GM18526 (cell line): ENCODE data around the gene TMEM50B.

ENCODE experiments used
- POLR2A ChIP-seq: IDR thresholded peaks from 3 replicates; pipeline ENCODE4 v1.6.1; 2011; ENCODE audit not compliant: insufficient read length; ENCODE audit errors: extremely low read depth

TMEM50B gene

DNA sequence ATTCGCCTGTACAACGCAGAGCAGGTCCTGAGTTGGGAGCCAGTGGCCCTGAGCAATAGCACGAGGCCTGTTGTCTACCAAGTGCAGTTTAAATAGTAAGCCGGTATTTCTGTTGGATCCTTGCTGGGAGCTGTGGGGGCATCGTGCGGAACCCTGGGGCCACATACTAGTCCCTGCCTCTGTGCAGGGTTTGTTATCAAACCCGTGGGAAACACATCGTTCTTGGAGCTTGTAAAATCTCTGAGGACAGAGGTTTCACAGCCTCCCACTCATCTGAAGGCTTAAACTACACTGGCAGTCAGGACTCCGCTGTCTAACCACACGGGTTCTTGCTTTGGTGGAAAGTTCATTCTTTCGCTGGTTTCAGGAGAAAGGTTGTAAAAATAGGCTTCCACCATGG is 64.8 kb downstream of the TMEM50B start:
- no peak for TF ChIP-seq POLR2A

DNA sequence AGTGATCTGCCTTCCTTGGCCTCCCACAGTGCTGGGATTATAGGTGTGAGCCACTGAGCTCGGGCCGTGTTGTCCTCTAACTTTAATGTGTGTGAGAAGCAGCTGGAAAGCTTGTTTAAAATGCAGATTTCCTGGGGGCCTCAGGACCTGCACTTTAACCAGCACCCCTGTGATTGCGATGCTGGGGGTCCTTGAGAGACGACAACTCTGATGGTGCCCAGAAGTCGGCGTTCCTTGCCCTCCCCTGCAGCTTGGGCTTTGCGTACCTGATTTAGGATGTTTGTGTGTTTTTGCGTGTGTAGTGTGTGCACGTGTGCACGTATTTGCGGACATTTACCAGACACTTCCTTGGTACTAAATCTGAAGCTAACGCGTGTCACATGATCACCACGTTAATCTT is 65.7 kb downstream of the TMEM50B start:
- TF ChIP-seq POLR2A: no peak

- no peak for TF ChIP-seq POLR2A
These were observed 66.8 kb downstream of the TMEM50B start for GRCh38 chr21:33412832-33413519.

- no peak for TF ChIP-seq POLR2A
These were observed 67.8 kb downstream of the TMEM50B start for GRCh38 chr21:33411949-33412430.

DNA sequence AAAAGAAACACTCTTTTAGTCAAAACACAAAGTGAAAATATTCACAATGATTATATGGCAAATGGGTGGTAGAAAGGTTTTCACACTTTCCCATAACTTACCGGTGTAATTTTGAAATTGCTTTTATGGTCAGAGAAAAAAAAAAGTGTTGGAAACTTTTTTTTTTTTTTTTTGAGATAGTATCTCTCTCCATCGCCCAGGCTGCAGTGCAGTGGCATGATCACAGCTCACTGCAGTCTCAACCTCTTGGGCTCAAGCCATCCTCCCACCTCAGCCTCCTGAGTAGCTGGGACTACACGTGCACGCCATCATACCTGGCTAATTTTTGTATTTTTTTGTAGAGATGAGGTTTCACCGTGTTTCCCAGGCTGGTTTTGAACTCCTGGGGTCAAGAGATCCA is 73.3 kb downstream of the TMEM50B start:
- no peak for TF ChIP-seq POLR2A

DNA sequence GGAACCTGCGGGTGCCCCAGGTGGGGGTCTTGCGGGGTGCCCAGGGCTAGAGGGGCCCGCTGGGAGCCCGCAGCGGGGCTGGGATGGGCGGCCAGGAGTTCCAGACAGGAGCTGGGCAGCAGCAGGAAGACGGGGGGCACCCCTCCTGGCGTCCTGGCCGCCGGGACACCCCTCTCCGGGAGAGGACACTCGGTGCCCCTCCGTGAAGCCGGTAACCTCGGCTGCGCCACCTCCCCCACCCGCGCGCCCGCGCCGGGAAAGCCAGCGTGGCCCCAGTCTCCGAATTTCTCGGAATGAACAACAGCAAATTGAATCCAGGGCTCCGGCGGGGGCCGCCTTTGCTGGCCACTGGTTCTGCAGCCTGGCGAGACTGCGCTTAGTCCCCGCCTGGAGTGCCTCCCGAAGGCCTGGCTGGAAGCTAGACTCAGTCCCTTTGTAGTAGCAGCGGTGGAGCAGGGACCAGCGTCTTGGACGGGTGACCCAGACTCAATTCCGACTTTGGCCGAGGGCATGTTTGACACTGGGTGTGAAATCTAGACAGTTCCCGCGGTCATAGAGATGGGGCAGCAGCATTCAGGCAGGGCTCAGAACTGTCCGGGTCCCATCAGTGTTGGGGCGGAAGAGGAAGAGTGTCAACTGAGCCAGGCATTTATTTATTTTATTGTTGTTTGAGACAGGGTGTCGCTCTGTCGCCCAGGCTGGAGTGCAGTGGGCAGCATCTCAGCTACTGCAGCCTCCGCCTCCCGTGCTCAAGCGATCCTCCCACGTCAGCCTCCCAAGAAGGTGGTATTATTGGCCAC is 75.8 kb downstream of the TMEM50B start:
- TF ChIP-seq POLR2A: no peak

- peak; percentile 56 for TF ChIP-seq POLR2A
These were observed 76.5 kb downstream of the TMEM50B start, which contains the start of gene IFNGR2 for GRCh38 chr21:33403128-33403785. IFNGR2 (plus strand) TSS chr21:33403413; CDS start chr21:33403544, 131 bp downstream.

DNA sequence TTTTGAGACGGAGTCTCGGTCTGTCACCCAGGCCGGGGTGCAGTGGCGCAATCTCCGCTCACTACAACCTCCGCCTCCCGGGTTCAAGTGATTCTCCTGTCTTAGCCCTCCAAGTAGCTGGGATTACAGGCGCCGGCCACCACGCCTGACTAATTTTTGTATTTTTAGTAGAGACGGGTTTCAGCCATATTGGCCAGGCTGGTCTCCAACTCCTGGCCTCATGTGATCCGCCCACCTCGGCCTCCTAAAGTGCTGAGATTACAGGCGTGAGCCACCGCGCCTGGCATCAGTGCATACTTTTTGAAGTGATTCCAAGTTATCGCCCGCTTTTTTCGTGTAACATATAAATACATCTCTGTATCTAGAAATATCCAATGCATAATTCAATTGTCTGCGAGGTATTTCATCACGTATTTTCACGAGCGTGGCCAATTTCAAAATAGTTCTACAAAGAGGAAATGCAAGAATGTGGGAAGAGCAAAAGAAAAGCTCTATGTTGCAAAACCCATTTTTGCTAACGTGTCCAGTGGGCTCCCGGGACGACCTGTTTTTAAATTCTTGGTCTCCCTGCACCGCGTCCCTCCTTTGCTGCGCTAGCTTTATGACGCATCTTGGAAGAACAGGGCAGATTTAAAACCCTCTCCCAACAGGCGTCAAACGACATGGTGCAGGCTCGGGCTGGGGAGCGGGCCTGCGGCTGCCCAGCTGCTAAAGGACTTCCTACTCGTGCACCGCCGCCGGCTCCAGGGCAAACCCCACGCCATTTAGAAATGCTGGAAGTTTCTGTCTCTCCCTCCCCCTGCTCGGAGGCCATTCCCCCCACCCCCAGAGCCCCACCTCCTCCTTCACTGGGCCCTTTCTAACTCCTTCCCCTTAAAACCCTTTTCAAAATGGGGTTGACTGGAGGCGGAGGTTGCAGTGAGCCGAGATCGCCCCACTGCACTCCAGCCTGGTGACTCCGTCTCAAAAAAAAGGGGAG is 77.5 kb downstream of the TMEM50B start:
- no peak for TF ChIP-seq POLR2A

DNA sequence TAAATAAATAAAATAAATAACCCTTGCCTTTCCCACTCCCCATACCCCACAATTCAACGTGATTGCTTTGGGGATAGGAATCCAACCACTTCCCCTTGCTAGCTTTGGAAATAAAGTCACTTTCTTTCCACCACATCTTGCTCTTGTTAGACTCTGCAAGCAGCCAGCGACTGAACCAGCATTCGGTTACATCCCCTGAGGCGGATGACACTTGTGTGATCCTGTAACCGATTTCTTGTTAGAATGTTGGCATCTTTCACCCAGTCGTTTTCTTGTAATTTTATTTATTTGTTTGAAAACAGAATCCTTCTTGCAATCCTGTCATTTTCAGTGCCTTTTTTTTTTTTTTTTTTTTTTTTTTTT is 78.2 kb downstream of the TMEM50B start:
- TF ChIP-seq POLR2A: no peak
